Activated CD4-positive, alpha-beta memory T cell treated with anti-CD3 and anti-CD28 coated beads, Interleukin-2, amount 10 ng/mL, durations not matched to agents 7 days and 5 days (primary cell): Measurements from ENCODE around the gene GLG1. TPM values are rescaled to one million over a fixed set of nuclear protein-coding genes. Genes with fewer than 3 reads are reported as not detected.
"Not testable (repeated sequence)": the region's sequence is repeated elsewhere in the genome, so short reads cannot be mapped to it uniquely, and the experiment has no call there.

Experiments used
- CTCF ChIA-PET: fragments of 350-600 bp; sonication (Branson Sonifier 250); formaldehyde crosslinking; loops from one replicate; lab custom pipeline; 2021; ENCODE audit warnings: antibody characterized with exemption, inconsistent platforms; lab: Charles Lee
- POLR2A ChIA-PET: fragments of 350-600 bp; sonication (Branson Sonifier 250); formaldehyde crosslinking; loops from one replicate; lab custom pipeline; 2021; ENCODE audit warnings: antibody characterized with exemption; lab: Charles Lee
- DNase-seq: peaks from one replicate; pipeline ENCODE4 v3.0.0-alpha.2; 2020
- H3K27ac Mint-ChIP-seq: one replicate; pipeline ENCODE4 v1.8.0; 2021; ENCODE audit warnings: mild to moderate bottlenecking, mixed read lengths
- H3K27me3 Mint-ChIP-seq: one replicate; pipeline ENCODE4 v1.8.0; 2021; ENCODE audit warnings: mixed read lengths
- H3K36me3 Mint-ChIP-seq: one replicate; pipeline ENCODE4 v1.8.0; 2021; ENCODE audit warnings: low read depth, mixed read lengths
- H3K4me1 Mint-ChIP-seq: one replicate; pipeline ENCODE4 v1.8.0; 2021; ENCODE audit warnings: mixed read lengths
- H3K4me3 Mint-ChIP-seq: one replicate; pipeline ENCODE4 v1.8.0; 2021; ENCODE audit warnings: mild to moderate bottlenecking, mixed read lengths
- H3K9me3 Mint-ChIP-seq: one replicate; pipeline ENCODE4 v1.8.0; 2021; ENCODE audit warnings: mixed read lengths
- total RNA-seq, 2 experiments: library from RNA; stranded (reverse); gene quantifications; one replicate each; pipeline ENCODE4 v1.2.3, GENCODE V29; 2021

Gene GLG1
- total RNA-seq, 2 experiments from 2014 or later: 130 to 132 TPM

DNA sequence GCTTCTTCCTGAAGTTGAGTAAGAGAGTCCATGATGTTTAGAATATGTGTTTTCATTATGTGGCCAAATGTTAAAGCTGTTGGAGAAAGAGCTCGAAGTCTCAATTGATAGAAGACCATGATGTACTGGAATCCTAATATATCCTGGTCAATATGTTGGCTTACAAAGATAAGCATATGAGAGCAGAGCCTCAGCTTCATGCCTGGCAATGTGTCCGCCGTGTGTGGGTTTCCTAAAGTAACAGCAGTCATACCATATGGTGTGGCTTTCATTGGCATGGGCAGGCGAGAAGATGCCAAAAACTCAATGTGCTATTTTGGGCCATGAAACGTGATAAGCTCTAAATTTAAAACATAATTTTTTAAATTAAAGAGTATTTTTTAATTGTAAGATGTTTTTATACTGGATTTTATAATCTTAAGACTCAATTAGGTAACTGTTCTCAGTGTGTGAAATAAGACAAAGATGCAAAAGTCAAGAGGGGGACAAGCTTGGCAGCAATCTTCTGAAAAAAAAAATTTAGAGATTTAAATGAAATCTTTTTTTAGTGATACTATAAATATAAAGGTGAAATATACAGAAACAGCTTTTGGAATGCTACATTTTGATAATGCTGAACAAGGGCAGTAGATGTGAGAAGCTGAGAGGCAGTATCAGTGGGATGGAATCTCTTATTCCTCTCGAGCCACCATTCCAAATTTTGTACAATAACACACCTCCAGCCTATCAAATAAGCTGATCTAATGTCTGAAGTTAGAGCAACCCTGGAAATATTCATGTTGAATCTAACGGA is 56.5 kb downstream of the GLG1 start:
- H3K4me1 Mint-ChIP-seq, DNase-seq, H3K4me3 Mint-ChIP-seq, H3K27me3 Mint-ChIP-seq, CTCF ChIA-PET, H3K36me3 Mint-ChIP-seq, H3K9me3 Mint-ChIP-seq, H3K27ac Mint-ChIP-seq: not testable (repeated sequence)
- POLR2A ChIA-PET: interaction anchor here (0.7 kb wide), 1 partner anchor 55 kb away, joined by 3 read pairs; no protein-coding TSS in a partner anchor

- H3K36me3 Mint-ChIP-seq, CTCF ChIA-PET, H3K4me1 Mint-ChIP-seq, DNase-seq, H3K9me3 Mint-ChIP-seq, H3K27me3 Mint-ChIP-seq, H3K4me3 Mint-ChIP-seq, H3K27ac Mint-ChIP-seq, POLR2A ChIA-PET: not testable (repeated sequence)
These were observed 60.8 kb downstream of the GLG1 start for GRCh38 chr16:74546112-74546511.

GRCh38 chr16:74542911-74543578 is 63.9 kb downstream of the GLG1 start:
- H3K27ac Mint-ChIP-seq, CTCF ChIA-PET, POLR2A ChIA-PET, H3K4me1 Mint-ChIP-seq, H3K36me3 Mint-ChIP-seq, H3K4me3 Mint-ChIP-seq, H3K9me3 Mint-ChIP-seq, DNase-seq, H3K27me3 Mint-ChIP-seq: not testable (repeated sequence)

GRCh38 chr16:74540663-74541062 is 66.3 kb downstream of the GLG1 start:
- POLR2A ChIA-PET, CTCF ChIA-PET, H3K27ac Mint-ChIP-seq, H3K27me3 Mint-ChIP-seq, H3K4me3 Mint-ChIP-seq, H3K9me3 Mint-ChIP-seq, H3K4me1 Mint-ChIP-seq, H3K36me3 Mint-ChIP-seq, DNase-seq: not testable (repeated sequence)

DNA sequence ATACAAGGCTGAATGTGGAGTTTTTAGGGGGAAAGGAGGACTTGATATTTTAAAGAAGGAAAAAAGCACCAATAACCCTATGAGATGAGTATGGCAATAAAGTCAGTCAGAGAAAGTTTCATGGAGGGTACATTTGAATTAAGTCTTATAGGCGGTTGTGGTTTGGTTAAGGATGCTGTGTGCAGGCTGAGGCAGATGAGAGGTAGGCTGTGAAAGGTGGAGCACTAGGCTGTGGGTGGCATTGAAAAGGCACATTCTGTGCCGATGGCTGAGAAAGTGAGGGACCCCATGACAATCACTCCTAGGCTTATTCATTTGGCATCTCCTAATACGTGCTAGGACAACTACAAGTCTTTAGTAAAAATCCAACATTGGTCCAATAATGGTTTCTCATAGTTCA is 68.1 kb downstream of the GLG1 start:
- H3K4me3 Mint-ChIP-seq, DNase-seq, H3K27ac Mint-ChIP-seq, POLR2A ChIA-PET, H3K27me3 Mint-ChIP-seq, H3K36me3 Mint-ChIP-seq, H3K9me3 Mint-ChIP-seq, H3K4me1 Mint-ChIP-seq, CTCF ChIA-PET: not testable (repeated sequence)

- H3K27me3 Mint-ChIP-seq: not testable (repeated sequence)
These were observed 69.2 kb downstream of the GLG1 start for GRCh38 chr16:74537746-74538145.

GRCh38 chr16:74534650-74535049 is 72.3 kb downstream of the GLG1 start:
- CTCF ChIA-PET, POLR2A ChIA-PET, H3K4me3 Mint-ChIP-seq: not testable (repeated sequence)

More at GRCh38 chr16:74537746-74538145, 69.2 kb downstream of the GLG1 start:
- H3K36me3 Mint-ChIP-seq, DNase-seq, H3K4me3 Mint-ChIP-seq, CTCF ChIA-PET, POLR2A ChIA-PET, H3K4me1 Mint-ChIP-seq, H3K9me3 Mint-ChIP-seq, H3K27ac Mint-ChIP-seq: not testable (repeated sequence)

GRCh38 chr16:74524926-74525325 is 82.0 kb downstream of the GLG1 start:
- Mint-ChIP-seq H3K4me1 (no peaks in the 10 kb centered on the region), H3K9me3 (no peaks in the 10 kb centered on the region), H3K4me3 (no peak overlapping the region), H3K36me3 (peaks cover 42% of the 10 kb centered on the region), H3K27ac (no peak overlapping the region), H3K27me3 (no peaks in the 10 kb centered on the region)
- CTCF ChIA-PET: no interaction called here
- POLR2A ChIA-PET: interaction anchor here (1.0 kb wide), 1 partner anchor 76 kb away, joined by 3 read pairs; no protein-coding TSS in a partner anchor
- DNase-seq: no peak

More at GRCh38 chr16:74534650-74535049, 72.3 kb downstream of the GLG1 start:
- not testable (repeated sequence) for H3K9me3 Mint-ChIP-seq, H3K27me3 Mint-ChIP-seq, DNase-seq, H3K27ac Mint-ChIP-seq, H3K4me1 Mint-ChIP-seq
- H3K36me3 Mint-ChIP-seq: peaks cover 13% of the 10 kb centered on the region

DNA sequence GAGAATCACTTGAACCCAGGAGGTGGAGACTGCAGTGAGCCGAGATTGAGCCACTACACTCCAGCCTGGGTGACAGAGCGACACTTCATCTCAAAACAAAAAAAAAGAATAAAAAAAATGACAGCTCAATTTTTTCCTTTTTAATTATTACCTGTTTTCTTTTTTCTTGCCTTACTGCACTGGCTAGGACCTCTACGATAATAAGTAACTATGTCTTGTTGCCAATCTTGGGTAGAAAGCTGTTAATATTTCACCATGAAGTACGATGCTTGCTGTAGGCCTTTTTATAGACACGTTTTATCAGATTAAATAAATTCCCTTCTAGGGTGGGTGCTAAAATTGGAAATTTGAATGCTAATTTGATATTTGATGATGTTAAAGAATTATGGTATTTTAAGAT is 82.8 kb downstream of the GLG1 start:
- DNase-seq: no peak
- Mint-ChIP-seq H3K4me3 (no peak overlapping the region), H3K9me3 (no peaks in the 10 kb centered on the region), H3K27me3 (no peaks in the 10 kb centered on the region), H3K27ac (no peak overlapping the region), H3K4me1 (no peaks in the 10 kb centered on the region), H3K36me3 (peaks cover 41% of the 10 kb centered on the region)
- CTCF ChIA-PET: no interaction called here
- POLR2A ChIA-PET: interaction anchor here (1.0 kb wide), 1 partner anchor 77 kb away, joined by 3 read pairs; no protein-coding TSS in a partner anchor

GRCh38 chr16:74523706-74524105 is 83.2 kb downstream of the GLG1 start:
- H3K4me3 Mint-ChIP-seq, H3K9me3 Mint-ChIP-seq, H3K4me1 Mint-ChIP-seq, CTCF ChIA-PET, H3K27me3 Mint-ChIP-seq, POLR2A ChIA-PET, H3K27ac Mint-ChIP-seq, DNase-seq: not testable (repeated sequence)
- H3K36me3 Mint-ChIP-seq: peaks cover 43% of the 10 kb centered on the region

DNA sequence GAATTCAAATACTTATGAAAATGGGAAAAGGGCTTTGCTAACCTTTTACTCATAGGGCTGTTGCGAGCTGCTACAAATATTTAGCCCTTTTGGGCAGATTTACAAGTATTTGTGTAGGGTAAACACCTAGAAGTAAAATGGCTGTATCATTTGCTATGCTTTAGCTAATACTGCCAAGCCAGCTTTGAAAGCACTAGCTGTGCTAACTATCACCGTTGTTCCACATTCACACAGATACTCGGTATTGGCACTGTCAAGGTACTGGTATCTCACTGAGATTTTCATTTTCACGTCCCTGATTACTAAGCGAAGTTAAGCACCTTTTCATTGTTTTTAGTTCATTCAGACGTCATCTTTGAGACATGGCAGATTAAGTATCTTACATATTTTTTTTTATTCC is 84.8 kb downstream of the GLG1 start:
- ChIA-PET POLR2A (no interaction called here), CTCF (no interaction called here)
- Mint-ChIP-seq H3K27ac (no peak overlapping the region), H3K4me1 (no peaks in the 10 kb centered on the region), H3K4me3 (no peak overlapping the region), H3K27me3 (no peaks in the 10 kb centered on the region), H3K36me3 (peaks cover 50% of the 10 kb centered on the region), H3K9me3 (no peaks in the 10 kb centered on the region)
- DNase-seq: no peak

DNA sequence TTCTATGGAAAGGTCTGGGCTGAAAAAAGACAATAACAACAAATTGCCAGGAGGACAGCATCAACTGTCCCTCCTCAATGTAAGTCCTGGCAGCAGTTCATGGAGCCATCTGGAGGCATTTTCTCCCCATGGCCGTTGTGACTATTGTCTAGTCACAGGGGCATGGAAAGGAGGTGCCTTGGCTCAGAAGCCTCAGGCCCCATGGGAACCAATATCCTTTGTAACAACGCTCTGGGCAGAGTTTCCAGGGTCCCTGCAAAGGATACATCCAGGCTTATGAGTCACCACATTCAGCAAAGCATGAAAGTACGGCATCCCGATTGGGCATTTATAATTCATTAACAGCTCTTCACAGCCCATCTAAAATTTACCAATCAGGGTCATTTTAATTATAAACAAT is 85.2 kb downstream of the GLG1 start:
- Mint-ChIP-seq H3K27me3 (no peaks in the 10 kb centered on the region), H3K4me3 (no peak overlapping the region), H3K36me3 (peaks cover 48% of the 10 kb centered on the region), H3K27ac (no peak overlapping the region), H3K9me3 (no peaks in the 10 kb centered on the region), H3K4me1 (no peaks in the 10 kb centered on the region)
- no peak for DNase-seq
- CTCF ChIA-PET: no interaction called here
- POLR2A ChIA-PET: no interaction called here

DNA sequence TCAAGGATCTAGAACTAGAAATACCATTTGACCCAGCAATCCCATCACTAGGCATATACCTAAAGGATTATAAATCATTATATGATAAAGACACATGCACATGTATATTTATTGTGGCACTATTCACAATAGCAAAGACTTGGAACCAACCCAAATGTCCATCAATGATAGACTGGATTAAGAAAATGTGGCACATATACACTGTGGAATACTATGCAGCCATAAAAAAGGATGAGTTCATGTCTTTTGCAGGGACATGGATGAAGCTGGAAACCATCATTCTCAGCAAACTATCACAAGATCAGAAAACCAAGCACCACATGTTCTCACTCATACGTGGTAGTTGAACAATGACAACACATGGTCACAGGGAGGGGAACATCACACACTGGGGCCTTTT is 88.0 kb downstream of the GLG1 start:
- DNase-seq, H3K27me3 Mint-ChIP-seq, POLR2A ChIA-PET, CTCF ChIA-PET, H3K9me3 Mint-ChIP-seq, H3K4me3 Mint-ChIP-seq, H3K4me1 Mint-ChIP-seq, H3K27ac Mint-ChIP-seq: not testable (repeated sequence)
- H3K36me3 Mint-ChIP-seq: peaks cover 48% of the 10 kb centered on the region
